ENCODE measurements around the gene ADM. TPM values are rescaled to one million over a fixed set of nuclear protein-coding genes. Genes with fewer than 3 reads are reported as not detected.

Gene ADM
- total and polyA plus RNA-seq, 2 donors (not counting 1 experiment from before 2014, with no cell fraction given), result 2.3 to 10.4 TPM

- H3K79me2 ChIP-seq (ENCODE audit: control insufficient read depth, insufficient read depth, low read length), result no peaks in the 10 kb centered on the region
- no peak for ATAC-seq (ENCODE audit: low read depth)
- H3K9me3 ChIP-seq (ENCODE audit: control extremely low read depth in 1 of 3, control insufficient read depth in 2 of 3, insufficient read depth in 1 of 3, low read length in 2 of 3), result peaks cover 0 to 16% (median 4%) of the 10 kb centered on the region in 3 donors
- no CpG with 5 or more reads among the region's 9 CpGs for WGBS (ENCODE audit: insufficient coverage)
- TF ChIP-seq CTCF (IDR thresholded peaks at IDR 0.05) (no peak), EZH2 (IDR thresholded peaks at IDR 0.05; ENCODE audit: borderline replicate concordance, insufficient read depth, low read depth, low read length, poor library complexity, severe bottlenecking) (peak; percentile 18)
- Mint-ChIP-seq H3K4me3 (peak overlapping the region; percentile 98), H3K9me3 (ENCODE audit: insufficient read depth) (no peaks in the 10 kb centered on the region), H3K27ac (no peak overlapping the region), H3K4me1 (peaks cover 53% of the 10 kb centered on the region), H3K27me3 (peaks cover 17% of the 10 kb centered on the region)
- peak overlapping the region; percentile 82 for H3K9ac ChIP-seq (ENCODE audit: low read length)
- intact Hi-C loops (cut with micrococcal nuclease), result loop anchor here (1.0 to 10.0 kb wide), 9 partner anchors 9 to 992 kb away; partner anchors contain the start of genes AMPD3, RNF141, TMEM41B and WEE1
- no peak overlapping the region for H3K27ac ChIP-seq (ENCODE audit: low read length in 2 of 2)
- peaks cover 42 to 58% of the 10 kb centered on the region in 2 donors for H3K4me1 ChIP-seq (ENCODE audit: control insufficient read depth in 2 of 2, insufficient read depth in 2 of 2, low read length in 2 of 2)
- no peaks in the 10 kb centered on the region for H3K36me3 ChIP-seq (replicated peaks in 1 of 2; ENCODE audit: control extremely low read depth in 1 of 2, control insufficient read depth in 1 of 2, extremely low read depth in 1 of 2, insufficient read depth in 2 of 2, low read length in 1 of 2)
- CTCF ChIA-PET, result interaction anchor here (0.7 to 10.2 kb wide), 25 partner anchors 8 to 734 kb away, joined by 3 to 187 read pairs (median 5); partner anchors contain the start of gene WEE1
- POLR2A ChIA-PET, result interaction anchor here (0.6 to 1.5 kb wide), 2 partner anchors 548 to 943 kb away, joined by 7 to 8 read pairs; no protein-coding TSS in a partner anchor
- no peaks in the 10 kb centered on the region for H4K20me1 ChIP-seq (ENCODE audit: control insufficient read depth, insufficient read depth, low read length, poor library complexity, severe bottlenecking)
- DNase-seq, result peak; percentile 67
- H2AFZ ChIP-seq (ENCODE audit: insufficient read depth, low read depth, low read length, poor library complexity, severe bottlenecking), result peak overlapping the region; percentile 65
- peak overlapping the region; percentile 98 for H3K4me2 ChIP-seq (replicated peaks; ENCODE audit: low read depth, low read length, poor library complexity, severe bottlenecking)
- H3K27me3 ChIP-seq (replicated peaks in 1 of 4; ENCODE audit: control extremely low read depth in 1 of 4, control insufficient read depth in 3 of 4, insufficient read depth in 4 of 4, low read length in 3 of 4), result peaks cover 0 to 34% (median 15%) of the 10 kb centered on the region in 4 experiments
- peak overlapping the region; percentile 57 to 92 (median 72) for H3K4me3 ChIP-seq (ENCODE audit: control extremely low read depth in 1 of 5, extremely low read depth in 1 of 5, insufficient read depth in 1 of 5, low read depth in 2 of 5, low read length in 4 of 5)
Measured at GRCh38 chr11:10307022-10307399, 2.1 kb downstream of the ADM start.
